IgD-negative memory B cell (primary cell): ENCODE results near the gene HOXB5. TPM values are rescaled to one million over a fixed set of nuclear protein-coding genes. Genes with fewer than 3 reads are reported as not detected.
A peak's percentile ranks its signal among the peaks of the same experiment; 100 is the strongest.

ENCODE experiments used
- H3K27ac Mint-ChIP-seq, 3 donors: one replicate each; pipeline ENCODE4 v1.8.0; 2020 to 2022; ENCODE audit warnings: mild to moderate bottlenecking in 3 of 3, mixed read lengths in 3 of 3, moderate library complexity in 1 of 3
- H3K27me3 Mint-ChIP-seq: one replicate; pipeline ENCODE4 v1.8.0; 2021; ENCODE audit warnings: mixed read lengths
- H3K36me3 Mint-ChIP-seq: one replicate; pipeline ENCODE4 v1.8.0; 2020; ENCODE audit warnings: mild to moderate bottlenecking, mixed read lengths
- H3K4me1 Mint-ChIP-seq, 3 donors: one replicate each; pipeline ENCODE4 v1.8.0; 2020 to 2022; ENCODE audit warnings: mixed read lengths in 3 of 3, mild to moderate bottlenecking in 1 of 3
- H3K4me3 Mint-ChIP-seq, 4 donors: one replicate each; pipeline ENCODE4 v1.8.0; 2020 to 2022; ENCODE audit warnings: mild to moderate bottlenecking in 4 of 4, mixed read lengths in 4 of 4, moderate library complexity in 3 of 4
- H3K9me3 Mint-ChIP-seq, 3 donors: one replicate each; pipeline ENCODE4 v1.8.0; 2020 to 2021; ENCODE audit warnings: mixed read lengths in 3 of 3, mild to moderate bottlenecking in 1 of 3
- polyA plus RNA-seq: library from polyadenylated mRNA; unstranded; fragments of 300-500 nt; fragmentation: Illumina TruSeq; gene quantifications from one replicate; pipeline ENCODE4 v1.2.3, GENCODE V29; 2021

Gene HOXB5
- polyA plus RNA-seq, 1 donor from 2014 or later: not detected

GRCh38 chr17:48588528-48588927, 5.1 kb downstream of the HOXB5 start:
- peaks cover 17 to 39% (median 23%) of the 10 kb centered on the region in 3 donors for H3K4me1 Mint-ChIP-seq
- H3K36me3 Mint-ChIP-seq: no peaks in the 10 kb centered on the region
- no peaks in the 10 kb centered on the region for H3K9me3 Mint-ChIP-seq
- peak overlapping the region in 1 of 3 donors; percentile 91 for H3K27ac Mint-ChIP-seq
- peak overlapping the region in 1 of 4 donors; percentile 59 for H3K4me3 Mint-ChIP-seq
- H3K27me3 Mint-ChIP-seq: peaks cover 90% of the 10 kb centered on the region

GRCh38 chr17:48588074-48588415, 5.5 kb downstream of the HOXB5 start:
- peaks cover 87% of the 10 kb centered on the region for H3K27me3 Mint-ChIP-seq
- peaks cover 17 to 35% (median 21%) of the 10 kb centered on the region in 3 donors for H3K4me1 Mint-ChIP-seq
- peak overlapping the region in 1 of 4 donors; percentile 59 for H3K4me3 Mint-ChIP-seq
- H3K36me3 Mint-ChIP-seq: no peaks in the 10 kb centered on the region
- no peaks in the 10 kb centered on the region for H3K9me3 Mint-ChIP-seq
- H3K27ac Mint-ChIP-seq: peak overlapping the region in 1 of 3 donors; percentile 91

- Mint-ChIP-seq H3K27ac (peak overlapping the region; percentile 9 to 93 (median 91)), H3K27me3 (peaks cover 86% of the 10 kb centered on the region), H3K4me3 (peak overlapping the region in 1 of 4 donors; percentile 61), H3K9me3 (no peaks in the 10 kb centered on the region), H3K4me1 (peaks cover 19 to 32% (median 19%) of the 10 kb centered on the region in 3 donors), H3K36me3 (no peaks in the 10 kb centered on the region)
Measured at GRCh38 chr17:48587276-48588073, 6.1 kb downstream of the HOXB5 start.

- H3K4me1 Mint-ChIP-seq: peaks cover 20 to 36% (median 21%) of the 10 kb centered on the region in 3 donors
- no peaks in the 10 kb centered on the region for H3K36me3 Mint-ChIP-seq
- H3K27me3 Mint-ChIP-seq: peaks cover 86% of the 10 kb centered on the region
- peak overlapping the region; percentile 9 to 93 (median 91) for H3K27ac Mint-ChIP-seq
- no peaks in the 10 kb centered on the region for H3K9me3 Mint-ChIP-seq
- H3K4me3 Mint-ChIP-seq: peak overlapping the region; percentile 70 to 93 (median 85)
Measured at GRCh38 chr17:48586355-48587258, 7.0 kb downstream of the HOXB5 start.

- H3K27me3 Mint-ChIP-seq: peaks cover 84% of the 10 kb centered on the region
- H3K36me3 Mint-ChIP-seq: no peaks in the 10 kb centered on the region
- peaks cover 22 to 54% (median 22%) of the 10 kb centered on the region in 3 donors for H3K4me1 Mint-ChIP-seq
- peak overlapping the region in 3 of 4 donors; percentile 1 to 93 (median 2) for H3K4me3 Mint-ChIP-seq
- H3K9me3 Mint-ChIP-seq: no peaks in the 10 kb centered on the region
- H3K27ac Mint-ChIP-seq: peak overlapping the region in 1 of 3 donors; percentile 92
Measured at GRCh38 chr17:48584223-48584741, 9.3 kb downstream of the HOXB5 start.

GRCh38 chr17:48583708-48584222, 9.8 kb downstream of the HOXB5 start:
- H3K27ac Mint-ChIP-seq: peak overlapping the region in 1 of 3 donors; percentile 92
- H3K4me1 Mint-ChIP-seq: peaks cover 26 to 59% (median 28%) of the 10 kb centered on the region in 3 donors
- H3K9me3 Mint-ChIP-seq: no peaks in the 10 kb centered on the region
- H3K4me3 Mint-ChIP-seq: peak overlapping the region in 3 of 4 donors; percentile 1 to 93 (median 2)
- H3K27me3 Mint-ChIP-seq: peaks cover 86% of the 10 kb centered on the region
- no peaks in the 10 kb centered on the region for H3K36me3 Mint-ChIP-seq

- Mint-ChIP-seq H3K9me3 (no peaks in the 10 kb centered on the region), H3K27ac (peak overlapping the region in 2 of 3 donors; percentile 87 to 92), H3K27me3 (peaks cover 79% of the 10 kb centered on the region), H3K36me3 (no peaks in the 10 kb centered on the region), H3K4me3 (peak overlapping the region in 3 of 4 donors; percentile 51 to 93 (median 67)), H3K4me1 (peaks cover 28 to 61% (median 30%) of the 10 kb centered on the region in 3 donors)
Measured at GRCh38 chr17:48582750-48583069, 10.9 kb downstream of the HOXB5 start.

- Mint-ChIP-seq H3K27ac (peak overlapping the region; percentile 86 to 92 (median 89)), H3K4me1 (peaks cover 19 to 43% (median 26%) of the 10 kb centered on the region in 3 donors), H3K9me3 (no peaks in the 10 kb centered on the region), H3K36me3 (no peaks in the 10 kb centered on the region), H3K4me3 (peak overlapping the region; percentile 68 to 93 (median 78)), H3K27me3 (peaks cover 63% of the 10 kb centered on the region)
Measured at GRCh38 chr17:48579760-48580554, 13.6 kb downstream of the HOXB5 start.

GRCh38 chr17:48579471-48579759, 14.2 kb downstream of the HOXB5 start:
- Mint-ChIP-seq H3K27ac (peak overlapping the region; percentile 83 to 92 (median 86)), H3K4me3 (peak overlapping the region in 3 of 4 donors; percentile 86 to 96 (median 93)), H3K4me1 (peaks cover 19 to 42% (median 26%) of the 10 kb centered on the region in 3 donors), H3K27me3 (peaks cover 61% of the 10 kb centered on the region), H3K9me3 (no peaks in the 10 kb centered on the region), H3K36me3 (no peaks in the 10 kb centered on the region)

GRCh38 chr17:48578616-48579470, 14.7 kb downstream of the HOXB5 start:
- H3K4me1 Mint-ChIP-seq: peaks cover 19 to 39% (median 26%) of the 10 kb centered on the region in 3 donors
- H3K27ac Mint-ChIP-seq: peak overlapping the region; percentile 83 to 93 (median 92)
- H3K9me3 Mint-ChIP-seq: no peaks in the 10 kb centered on the region
- peak overlapping the region; percentile 86 to 99 (median 94) for H3K4me3 Mint-ChIP-seq
- H3K36me3 Mint-ChIP-seq: no peaks in the 10 kb centered on the region
- peaks cover 55% of the 10 kb centered on the region for H3K27me3 Mint-ChIP-seq

- Mint-ChIP-seq H3K4me3 (peak within 1 kb of the TSS; percentile 86 to 99 (median 94)), H3K4me1 (peaks cover 19 to 36% (median 26%) of the 10 kb centered on the region in 3 donors), H3K36me3 (no peaks in the 10 kb centered on the region), H3K27ac (peak within 1 kb of the TSS; percentile 83 to 93 (median 92)), H3K9me3 (no peaks in the 10 kb centered on the region), H3K27me3 (peaks cover 51% of the 10 kb centered on the region)
Measured at GRCh38 chr17:48577946-48578615, 15.5 kb downstream of the HOXB5 start, which contains the start of gene HOXB4. HOXB4 (minus strand) TSS chr17:48578350; CDS start chr17:48578319, 31 bp downstream.

- peak overlapping the region; percentile 77 to 90 (median 88) for H3K4me3 Mint-ChIP-seq
- peaks cover 17 to 33% (median 24%) of the 10 kb centered on the region in 3 donors for H3K4me1 Mint-ChIP-seq
- H3K27me3 Mint-ChIP-seq: peaks cover 46% of the 10 kb centered on the region
- H3K9me3 Mint-ChIP-seq: no peaks in the 10 kb centered on the region
- H3K36me3 Mint-ChIP-seq: no peaks in the 10 kb centered on the region
- peak overlapping the region in 1 of 3 donors; percentile 87 for H3K27ac Mint-ChIP-seq
Measured at GRCh38 chr17:48577330-48577945, 16.1 kb downstream of the HOXB5 start.
